Measurements from ENCODE around the gene ADGRB2.

Gene ADGRB2

DNA sequence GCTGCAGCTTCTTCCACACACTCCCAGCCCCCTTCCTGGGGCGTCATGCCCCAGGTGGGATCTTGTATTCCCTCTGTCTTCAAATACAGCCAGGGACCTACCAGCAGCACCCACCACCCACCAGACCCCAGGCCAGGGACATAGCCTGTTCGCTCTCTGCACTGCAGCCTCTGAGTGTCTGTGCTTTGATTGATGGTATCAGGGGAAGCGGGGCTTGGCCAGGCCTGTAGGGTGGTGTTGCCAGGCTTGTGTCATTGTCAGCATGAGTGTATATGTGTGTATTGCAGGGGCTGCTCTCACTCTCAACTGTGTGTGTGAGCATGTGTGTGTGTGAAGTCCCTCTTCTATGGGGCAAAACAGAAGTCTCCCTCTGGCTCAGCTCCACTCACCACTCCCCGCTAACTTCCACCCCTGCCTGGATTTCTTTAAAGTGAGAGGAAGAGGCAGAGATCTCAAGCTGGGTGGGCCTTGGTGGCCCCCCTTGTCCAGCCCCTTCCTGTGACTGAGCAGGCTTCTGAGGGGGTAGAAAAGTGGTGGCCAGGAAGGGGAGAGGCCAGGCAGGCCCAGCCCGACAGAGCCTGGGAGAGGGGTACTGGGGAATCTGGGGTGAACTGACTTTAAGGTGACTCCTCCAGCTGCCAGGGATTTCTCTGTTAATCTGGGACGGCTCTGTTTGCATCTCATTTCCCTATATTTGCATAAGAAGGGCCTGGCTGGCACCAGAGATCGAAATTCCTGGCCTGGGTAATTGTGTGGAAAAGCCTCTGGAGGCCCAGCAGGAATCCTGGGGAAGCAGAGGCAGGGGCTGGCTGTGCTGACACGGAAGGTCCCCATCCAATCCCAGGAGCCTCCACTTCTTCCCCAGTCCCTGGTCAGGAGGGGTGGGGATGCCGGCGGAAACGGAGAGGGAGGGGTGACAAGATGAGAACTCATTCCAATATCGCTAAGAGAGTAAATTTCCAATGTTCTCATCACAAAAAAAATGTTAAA lies 18.6 kb upstream of the ADGRB2 start:
- DNase-seq (ENCODE audit: low spot score): no peak

DNA sequence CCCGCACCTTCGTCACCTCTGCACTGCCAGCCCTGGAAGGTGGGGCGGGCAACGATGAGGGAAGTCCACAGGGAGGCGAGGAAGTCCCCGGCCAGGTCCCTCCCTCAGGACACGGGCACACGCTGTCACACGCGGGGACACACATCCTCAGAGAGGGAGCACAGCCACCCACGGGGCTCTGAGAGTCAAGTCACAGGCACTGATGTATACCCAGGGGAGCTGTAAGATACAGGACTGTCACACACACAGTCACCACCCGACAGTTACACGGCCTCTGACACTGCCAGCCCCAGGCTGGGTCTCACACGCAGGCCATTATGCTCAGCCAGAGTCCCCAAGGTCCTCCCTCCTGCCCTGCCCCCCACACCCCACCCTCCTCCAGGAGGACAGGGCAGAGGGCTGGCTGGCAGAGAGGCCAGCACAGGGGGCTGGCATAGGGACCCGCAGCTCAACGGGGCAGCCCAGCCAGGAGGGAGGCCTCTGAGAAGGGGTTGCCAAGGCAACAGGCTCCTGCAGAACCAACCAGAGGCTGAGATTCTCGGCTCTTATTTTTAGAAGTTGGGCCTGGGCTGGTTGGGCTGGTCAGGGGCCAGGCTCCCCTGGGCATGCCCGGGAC lies 17.7 kb upstream of the ADGRB2 start:
- no peak for DNase-seq (ENCODE audit: low spot score)

DNA sequence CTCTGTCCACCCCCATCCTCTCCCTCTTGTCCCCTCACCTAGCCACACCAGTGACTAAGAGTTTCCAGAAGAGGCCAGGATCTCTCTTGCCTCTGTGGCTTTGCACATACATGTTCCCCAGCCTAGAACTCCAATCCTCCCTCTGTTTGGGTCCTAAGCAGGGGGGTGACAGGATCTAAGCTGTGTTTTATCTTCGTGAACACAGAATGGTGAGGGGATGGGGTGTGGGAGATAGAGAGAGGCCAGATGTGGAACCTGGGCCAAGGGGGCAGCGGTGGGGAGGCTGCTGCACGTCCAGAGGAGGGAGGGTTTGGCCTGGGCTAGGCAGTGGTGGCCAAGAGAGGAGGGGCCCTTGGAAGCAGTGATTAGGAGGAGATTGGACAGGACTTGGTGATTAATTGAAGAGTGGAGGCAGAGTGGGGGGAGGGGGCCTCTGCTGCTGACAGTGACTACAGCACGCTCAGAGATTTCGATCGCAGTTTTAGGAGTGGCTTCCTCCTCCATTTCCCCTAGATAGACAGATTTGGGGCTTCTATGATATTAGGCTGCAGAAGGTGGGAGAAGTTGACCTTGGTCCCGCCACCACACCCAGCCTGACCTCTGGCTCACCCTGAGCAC lies 17.1 kb upstream of the ADGRB2 start:
- DNase-seq (ENCODE audit: low spot score): no peak

DNA sequence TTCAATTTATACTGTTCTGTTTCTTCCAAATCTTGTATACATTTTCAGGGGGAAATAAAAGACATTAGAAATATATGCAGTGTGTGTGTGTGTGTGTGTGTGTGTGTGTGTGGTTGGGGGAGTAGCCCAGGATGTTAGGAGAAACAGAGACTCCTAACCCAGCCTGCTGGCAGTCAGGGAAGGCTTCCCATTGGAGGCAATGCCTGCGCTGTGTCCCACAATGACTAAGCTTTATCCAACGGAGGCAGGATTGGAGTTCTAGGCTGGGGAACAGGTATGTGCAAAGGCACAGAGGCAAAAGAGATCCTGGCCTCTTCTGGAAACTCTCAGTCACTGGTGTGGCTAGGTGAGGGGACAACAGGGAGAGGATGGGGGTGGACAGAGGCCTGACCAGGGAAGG lies 16.5 kb upstream of the ADGRB2 start:
- DNase-seq (ENCODE audit: low spot score): no peak

DNA sequence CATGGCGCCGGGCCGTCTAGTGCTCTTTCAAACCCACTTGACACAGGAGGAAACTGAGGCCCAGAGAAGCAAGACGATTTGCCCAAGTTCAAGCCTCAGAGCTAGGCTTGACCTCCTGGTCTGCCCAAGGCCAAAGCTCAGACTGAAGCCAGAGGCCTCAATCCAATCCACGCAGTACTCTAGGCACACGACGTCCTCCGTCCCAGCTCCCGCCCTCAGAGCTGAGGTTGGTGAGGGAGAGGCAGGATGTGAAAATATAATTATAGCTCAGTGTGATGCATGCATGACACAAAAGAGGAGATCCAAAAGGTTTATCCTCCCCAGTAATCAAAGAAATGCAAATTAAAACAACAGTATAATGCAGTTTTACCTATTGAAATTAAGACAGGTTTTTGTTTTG lies 15.5 kb upstream of the ADGRB2 start:
- no peak for DNase-seq (ENCODE audit: low spot score)

DNA sequence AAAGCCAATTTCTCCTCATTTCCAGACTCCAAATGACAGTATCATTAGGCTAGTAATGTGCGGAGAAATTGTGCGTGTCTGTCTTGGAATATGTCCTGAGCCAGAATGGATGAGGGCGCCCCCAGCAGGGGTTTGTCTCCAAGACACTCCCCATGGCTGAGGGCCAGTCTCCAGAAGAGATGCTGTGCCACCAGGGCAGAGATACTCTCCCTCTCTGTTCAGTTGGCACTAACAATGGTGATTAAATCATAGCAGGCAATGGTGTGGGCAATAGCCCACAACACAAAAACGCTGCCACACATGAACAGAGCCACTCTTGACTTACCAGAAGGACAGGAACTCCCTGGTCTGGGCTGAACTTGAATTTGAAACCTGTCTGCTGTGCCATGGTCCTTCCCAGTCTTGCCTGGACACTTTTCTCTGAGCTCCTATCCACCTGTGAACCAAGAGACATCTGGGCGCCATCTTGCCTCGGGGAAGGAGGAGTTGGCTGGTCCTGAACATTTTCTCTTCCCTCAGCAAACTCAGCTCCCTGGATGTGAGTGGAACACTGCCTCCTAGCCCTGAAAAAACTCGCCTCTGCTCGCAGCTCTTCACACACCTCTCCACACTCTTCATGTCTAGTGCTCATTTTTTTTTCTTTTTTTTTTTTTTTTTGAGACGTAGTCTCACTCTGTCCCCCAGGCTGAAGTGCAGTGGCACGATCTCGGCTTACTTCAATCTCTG lies 14.8 kb upstream of the ADGRB2 start:
- DNase-seq (ENCODE audit: low spot score): no peak

DNA sequence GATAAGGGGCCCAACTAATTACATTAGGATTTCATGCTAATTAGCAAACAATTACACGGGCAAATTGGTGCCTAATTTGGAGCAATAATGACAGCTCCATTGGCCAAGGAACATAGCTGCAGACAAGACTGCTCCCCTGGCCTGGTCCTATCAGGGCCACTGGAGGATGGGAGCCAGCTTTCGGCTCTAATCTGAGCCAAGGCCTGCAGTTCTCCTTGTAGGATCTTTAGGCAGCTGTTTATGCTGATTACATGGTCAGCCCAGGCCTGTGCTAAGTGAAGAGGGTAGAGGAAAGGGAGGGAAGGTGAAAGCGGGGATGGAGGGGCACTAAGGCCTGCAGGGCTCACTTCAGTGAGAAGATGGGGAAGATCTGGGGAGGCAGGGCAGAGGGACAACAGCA lies 12.4 kb upstream of the ADGRB2 start:
- DNase-seq (ENCODE audit: low spot score): no peak

DNA sequence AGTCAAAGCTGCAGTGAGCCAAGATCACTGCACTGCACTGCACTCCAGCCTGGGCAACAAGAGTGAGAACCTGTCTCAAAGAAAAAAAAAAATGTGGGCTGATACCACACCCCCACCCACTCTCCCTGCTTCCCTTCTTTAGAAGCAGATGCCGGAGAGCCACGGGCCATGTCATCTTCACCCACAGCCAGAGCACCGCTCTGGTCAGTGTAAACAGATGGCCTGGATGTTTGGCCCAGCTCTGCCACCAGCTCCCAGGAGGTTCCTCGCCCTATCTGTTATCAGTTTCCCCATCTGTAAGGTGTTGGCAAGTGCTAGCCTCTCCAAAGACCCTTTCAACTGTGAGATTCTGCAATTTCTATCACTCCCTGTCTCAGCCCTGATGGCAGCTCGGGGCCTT lies 11.9 kb upstream of the ADGRB2 start:
- no peak for DNase-seq (ENCODE audit: low spot score)

DNA sequence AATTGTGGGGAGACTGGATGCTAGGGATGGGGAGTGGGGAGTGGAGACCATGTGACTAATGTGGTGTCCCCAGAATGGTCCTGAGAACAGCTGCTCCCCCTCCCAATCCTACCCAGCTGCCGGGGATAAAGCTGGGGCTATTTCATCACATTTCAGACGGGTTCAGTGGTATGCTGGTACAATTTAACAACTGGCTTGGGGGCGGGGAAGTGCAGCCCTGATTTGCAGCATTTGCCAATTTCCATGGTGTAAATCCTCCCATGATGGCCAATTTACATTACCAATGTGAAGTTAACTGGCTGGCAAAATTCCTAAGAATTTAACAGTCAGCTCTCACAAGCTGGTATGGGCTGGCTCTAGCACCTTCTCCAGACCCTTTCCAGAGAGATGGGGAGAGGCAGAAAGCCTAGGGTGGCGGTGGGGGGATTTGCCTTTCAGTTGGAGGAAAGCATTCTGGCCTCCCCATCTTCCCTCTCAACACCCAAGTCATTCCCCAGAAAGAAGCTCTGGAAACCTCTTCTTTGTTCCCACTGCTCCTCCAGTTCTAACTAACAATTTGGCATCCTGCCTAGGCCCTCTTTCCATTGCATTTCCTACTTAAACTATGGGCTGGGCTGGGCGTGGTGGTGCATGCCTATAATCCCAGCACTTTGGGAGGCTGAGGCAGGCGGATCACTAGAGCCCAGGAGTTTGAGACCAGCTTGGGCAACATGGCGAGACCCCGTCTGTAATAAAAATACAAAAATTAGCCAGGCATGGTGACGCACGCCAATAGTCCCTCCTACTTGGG lies 11.3 kb upstream of the ADGRB2 start:
- DNase-seq (ENCODE audit: low spot score): no peak

DNA sequence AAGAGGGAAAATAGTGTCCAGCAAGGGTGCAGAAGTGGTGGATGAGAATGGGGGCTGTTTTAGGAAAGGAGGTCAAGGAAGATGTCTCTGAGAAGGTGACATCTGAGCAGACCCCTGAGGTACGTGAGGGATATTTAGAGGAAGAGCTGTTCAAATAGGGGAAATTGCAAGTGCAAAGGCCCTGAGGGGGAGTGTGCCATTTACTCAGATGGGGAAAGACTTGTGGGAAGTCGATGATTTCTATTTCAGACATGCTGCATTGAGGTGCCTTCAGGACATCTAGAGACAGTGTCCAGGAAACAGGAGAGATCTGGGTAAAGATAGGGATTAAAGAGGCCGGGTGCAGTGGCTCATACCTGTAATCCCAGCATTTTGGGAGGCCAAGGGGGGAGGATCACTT lies 10.4 kb upstream of the ADGRB2 start:
- no peak for DNase-seq (ENCODE audit: low spot score)

DNA sequence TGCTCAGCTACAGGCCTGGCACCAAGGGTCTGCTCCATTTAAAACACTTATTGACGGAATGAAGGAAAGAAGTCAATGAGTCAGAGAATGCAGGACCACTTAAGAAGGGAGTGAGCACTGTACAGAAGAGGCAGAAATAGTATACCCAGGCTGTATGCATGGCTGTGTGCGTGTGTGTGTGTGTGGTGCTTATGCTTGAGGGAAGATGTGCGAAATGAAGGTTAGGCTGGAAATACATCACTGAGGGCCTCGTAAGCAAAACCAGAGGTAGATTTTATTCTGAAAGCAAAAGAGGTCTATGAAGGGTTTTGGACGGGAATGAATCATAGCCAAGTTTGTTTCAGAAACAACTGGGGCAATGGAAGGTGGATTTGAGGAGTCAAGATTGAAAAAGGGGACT lies 9.7 kb upstream of the ADGRB2 start:
- DNase-seq (ENCODE audit: low spot score): no peak

DNA sequence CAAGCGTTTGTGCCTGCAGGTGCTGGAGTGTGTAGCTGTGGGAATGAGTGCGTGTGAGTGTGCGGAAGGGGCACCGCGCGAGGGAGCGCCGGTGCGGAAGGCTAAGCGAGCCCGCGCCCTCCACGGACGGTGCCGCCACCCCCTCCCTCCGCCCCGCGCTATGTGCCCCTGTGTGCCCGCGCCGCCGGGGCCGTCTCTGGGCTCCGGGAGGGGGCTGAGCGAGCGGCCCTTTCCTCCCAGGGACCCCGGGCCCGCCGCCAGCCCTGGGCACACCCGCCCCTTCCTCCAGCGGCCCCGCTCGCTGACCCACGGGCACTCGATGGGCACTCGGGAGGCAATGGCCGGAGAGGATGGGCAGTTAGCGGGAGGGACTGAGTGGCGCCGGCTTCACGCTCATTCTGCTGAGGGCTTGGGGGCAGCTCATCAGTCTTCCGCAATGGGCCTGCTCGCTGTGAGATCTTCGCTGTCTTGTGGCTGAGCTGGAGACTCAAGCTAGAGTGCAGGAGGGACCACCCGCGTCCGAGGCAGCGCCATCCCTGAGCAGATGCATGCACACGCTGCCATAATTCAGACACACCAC lies 8.6 kb upstream of the ADGRB2 start:
- no peak for DNase-seq (ENCODE audit: low spot score)

DNA sequence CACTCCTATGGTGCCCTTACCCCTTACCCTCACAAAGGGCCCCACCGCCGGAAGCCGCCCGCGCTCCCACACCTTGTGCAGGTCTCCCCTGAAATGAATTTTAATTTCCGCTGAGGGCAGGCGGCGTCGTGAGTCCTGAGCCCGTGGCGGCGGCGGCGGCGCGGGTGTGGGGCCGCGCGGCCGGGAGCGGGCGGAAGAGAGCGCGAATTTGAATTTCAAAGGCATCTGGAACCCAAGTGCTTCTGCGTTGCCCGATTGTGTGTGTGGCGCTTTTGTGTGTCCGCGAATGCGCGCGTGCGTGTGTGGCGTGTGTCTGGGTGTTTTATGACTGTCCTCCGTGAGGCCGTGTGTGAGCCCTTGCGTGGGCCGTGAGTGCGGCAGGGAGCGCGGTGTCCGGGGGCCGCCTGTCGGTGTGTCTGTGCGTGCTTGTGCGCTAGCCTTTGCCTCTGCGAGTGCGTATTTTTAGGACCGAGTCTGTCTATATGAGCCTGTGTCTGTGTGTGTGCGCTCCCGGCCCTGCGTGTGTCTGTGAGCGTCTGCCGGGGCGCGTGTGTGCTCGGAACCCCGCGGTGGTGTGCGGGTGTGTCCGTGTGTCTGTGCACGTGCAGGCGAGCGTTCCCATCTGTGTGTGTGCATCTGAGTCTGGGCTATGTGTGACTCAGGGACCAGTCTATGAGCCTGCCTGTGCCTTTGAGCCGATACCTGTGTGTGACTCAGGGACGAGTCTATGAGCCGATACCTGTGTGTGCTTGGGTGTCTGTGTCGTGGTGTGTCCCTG lies 7.9 kb upstream of the ADGRB2 start:
- DNase-seq (ENCODE audit: low spot score): no peak

DNA sequence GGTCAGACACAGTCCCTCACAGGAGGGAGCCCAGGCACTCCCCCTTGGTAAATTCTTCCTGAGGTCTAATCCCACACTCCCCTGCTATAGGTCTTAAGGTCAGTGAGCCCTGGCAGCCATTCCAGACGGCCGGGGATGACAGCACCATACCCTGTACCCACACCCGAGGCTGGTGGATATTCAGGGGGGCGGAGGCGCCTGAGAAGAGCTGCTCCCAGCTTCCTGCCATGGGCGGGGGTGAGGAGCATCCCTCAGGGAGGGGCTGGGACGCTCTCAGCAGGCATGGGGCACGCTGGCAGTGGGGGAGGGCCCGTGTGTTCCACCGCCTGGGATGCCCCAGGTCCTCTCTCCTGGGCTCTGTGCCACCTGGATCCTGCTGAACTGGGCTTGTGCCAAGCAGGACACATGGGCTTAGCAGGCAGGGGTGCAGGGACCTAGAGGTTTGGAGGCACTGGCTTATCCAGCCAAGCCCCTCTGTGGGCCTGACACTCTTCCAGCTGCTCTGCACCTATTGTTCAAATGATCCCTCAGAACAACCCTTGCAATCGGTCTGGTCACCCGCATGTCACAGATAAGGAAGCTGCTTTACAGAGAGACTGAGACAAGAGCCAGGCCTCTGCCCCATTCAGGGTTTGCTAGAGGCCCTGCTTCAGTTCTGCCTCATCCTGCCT lies 5.7 kb upstream of the ADGRB2 start:
- DNase-seq (ENCODE audit: low spot score): no peak

DNA sequence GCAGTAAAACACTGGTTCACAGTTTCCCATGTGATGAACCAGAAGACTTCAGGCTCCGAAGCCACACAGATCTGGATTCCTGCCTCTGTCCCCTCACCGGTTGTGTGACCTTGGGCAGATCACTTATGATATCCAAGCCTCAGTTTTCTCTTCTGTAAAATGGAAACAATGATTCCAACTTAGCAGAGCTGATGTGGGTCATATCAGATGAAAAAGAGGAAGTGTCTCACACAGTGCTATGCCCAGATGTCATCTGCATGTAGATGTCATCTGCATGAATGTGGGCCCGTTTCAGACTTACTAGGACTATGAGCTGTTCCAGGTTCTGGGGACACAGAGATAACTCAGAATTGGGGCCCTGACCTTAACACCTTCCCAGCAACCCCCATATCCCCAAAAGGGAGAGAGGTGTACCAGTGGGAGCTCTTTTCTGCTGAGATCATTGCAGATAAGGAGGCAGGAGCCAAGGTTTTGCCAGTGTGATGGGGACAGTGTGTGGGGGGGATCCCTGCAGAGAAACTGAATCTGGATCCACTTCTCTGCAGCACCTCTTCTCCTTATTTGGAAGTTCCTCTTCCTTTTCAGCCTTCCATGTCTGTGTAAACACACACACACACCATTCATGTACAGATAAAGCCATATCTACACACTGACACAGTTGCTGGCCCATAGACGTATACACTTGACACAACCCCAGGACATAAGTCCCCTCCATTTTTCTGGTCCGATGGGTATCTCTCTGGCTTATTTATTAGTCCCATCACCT lies 5.0 kb upstream of the ADGRB2 start:
- no peak for DNase-seq (ENCODE audit: low spot score)

DNA sequence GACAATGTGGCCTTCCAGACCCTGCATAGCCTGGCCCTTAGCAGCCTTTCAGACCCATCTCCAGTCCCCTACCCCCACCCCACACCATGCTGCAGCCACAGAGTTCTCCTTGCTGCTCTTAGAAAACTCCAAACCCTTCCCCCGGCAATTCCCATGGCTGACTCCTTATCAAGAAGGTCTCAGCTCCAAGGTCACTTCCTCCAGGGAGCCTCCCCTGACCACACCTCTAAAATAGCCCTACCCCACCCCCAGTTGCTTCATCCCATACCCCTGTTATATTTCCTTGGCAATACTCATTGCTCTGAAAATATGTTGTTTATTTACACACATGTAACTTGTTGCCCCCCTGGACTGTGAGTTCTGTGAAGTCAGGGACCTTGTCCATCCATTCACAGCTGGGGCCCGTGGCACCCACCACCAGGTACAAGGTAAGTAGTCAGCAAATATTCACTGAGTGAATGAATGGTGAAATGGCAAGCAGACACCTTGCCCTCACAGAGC lies 4.3 kb upstream of the ADGRB2 start:
- DNase-seq (ENCODE audit: low spot score): no peak

DNA sequence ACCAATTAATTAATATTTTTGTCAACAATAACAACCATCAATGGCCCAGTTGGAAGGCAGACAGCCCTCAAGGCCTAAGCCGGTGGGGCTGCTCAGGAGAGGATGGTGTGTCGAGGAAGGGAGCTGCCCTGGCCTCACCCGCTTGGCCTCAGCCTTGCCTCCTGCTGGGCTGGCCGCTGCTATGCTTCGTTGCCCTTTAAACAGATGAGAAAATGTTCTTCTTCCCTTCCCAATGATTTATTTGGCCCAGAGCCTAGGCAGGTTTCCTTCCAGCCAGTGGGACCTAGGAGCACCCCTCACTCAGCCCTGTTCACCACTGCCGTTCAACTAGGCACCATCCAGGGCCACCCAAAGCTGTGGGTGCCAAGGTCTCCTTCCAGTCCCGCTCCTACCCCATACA lies 3.1 kb upstream of the ADGRB2 start:
- DNase-seq (ENCODE audit: low spot score): no peak

DNA sequence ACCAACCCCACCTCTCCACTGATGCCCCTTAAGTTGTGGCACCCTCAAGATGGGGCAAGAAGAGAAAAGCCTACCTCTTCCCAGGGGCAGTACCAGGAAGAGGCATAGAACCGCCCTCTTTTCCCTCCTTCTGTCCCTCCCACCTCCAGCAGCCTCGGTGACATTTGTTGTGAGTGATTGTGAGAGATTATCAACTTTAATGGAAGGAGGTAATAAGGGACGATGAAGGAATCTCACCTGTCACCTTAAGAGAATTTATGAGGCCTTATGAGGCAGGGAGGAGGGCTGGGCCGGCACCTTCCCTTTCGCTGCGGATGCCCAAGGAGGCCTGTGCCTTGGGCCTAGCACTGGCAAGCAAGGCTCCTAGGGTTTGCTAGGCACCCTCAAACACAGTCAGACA lies 1.4 kb upstream of the ADGRB2 start:
- DNase-seq (ENCODE audit: low spot score): no peak

DNA sequence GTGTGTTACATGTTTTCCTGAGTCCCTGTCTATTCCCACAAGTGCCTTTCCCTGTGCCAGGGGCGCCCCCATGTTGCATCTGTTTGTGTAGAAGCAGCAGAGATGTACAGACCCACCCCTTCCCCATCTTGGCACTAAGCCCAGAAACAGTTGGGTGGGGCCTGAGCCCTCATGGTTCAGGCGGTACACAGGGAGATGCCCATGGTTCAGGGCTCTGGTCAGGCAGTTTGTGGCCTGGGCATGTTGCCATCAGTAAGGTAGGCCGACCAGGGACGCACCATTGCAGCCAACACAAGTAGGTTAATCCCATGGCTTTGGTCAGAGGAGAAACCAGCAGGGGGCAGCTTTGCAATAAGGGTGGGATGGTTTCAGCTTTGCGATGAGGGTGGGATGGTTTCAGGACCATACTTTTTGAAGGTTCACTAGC lies 914 bp upstream of the ADGRB2 start:
- DNase-seq (ENCODE audit: low spot score): no peak
